SK-N-DZ (cell line): ENCODE results near the gene IQSEC3.
"Not testable (repeated sequence)": the region's sequence is repeated elsewhere in the genome, so short reads cannot be mapped to it uniquely, and the experiment has no call there.

Experiments
- DNase-seq: peaks from one replicate; pipeline ENCODE4 v3.0.0-alpha.2; 2015; ENCODE audit warnings: low spot score

Gene IQSEC3

DNA sequence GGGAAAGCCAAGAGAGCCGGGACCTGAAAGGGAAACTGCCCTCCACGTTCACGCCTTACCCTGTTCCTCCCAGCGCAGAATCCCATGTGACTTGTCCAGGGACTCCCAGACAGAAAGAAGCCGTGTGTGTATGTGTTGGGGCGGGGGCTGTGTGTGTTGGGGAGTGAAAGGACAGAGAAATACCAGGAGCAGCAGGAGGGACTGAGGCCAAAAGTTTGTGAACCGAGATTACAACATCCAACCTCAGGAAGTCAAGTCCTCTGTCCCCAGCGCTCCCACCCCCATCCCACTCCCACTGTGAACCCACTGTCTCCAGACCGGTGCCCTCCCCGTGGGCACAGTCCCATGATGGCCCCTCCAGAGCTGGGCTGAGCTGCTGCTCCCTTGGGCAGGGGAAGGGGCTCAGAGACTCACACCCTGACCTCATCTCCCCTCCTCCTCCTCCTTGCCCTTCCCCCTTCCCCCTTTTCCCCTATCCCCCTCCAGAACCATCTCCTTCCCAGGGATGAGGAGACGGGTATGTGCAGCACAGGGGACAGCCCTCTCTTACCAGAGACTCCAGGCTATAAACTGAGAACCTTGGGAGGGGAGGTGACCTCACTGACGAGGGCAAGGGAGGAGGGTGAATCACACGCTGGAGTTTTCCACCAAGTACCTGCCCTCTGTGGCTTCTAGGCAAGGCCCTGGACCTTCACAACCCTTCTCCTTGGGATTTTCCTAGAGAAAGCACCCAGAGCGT, 147.6 kb downstream of the IQSEC3 start, which contains the start of gene SLC6A12:
Gene SLC6A12, minus strand, starts transcription at position 155 of the 739 bp plus-strand sequence. CDS start 4,171 bp downstream, outside the sequence.
- DNase-seq, result no peak

DNA sequence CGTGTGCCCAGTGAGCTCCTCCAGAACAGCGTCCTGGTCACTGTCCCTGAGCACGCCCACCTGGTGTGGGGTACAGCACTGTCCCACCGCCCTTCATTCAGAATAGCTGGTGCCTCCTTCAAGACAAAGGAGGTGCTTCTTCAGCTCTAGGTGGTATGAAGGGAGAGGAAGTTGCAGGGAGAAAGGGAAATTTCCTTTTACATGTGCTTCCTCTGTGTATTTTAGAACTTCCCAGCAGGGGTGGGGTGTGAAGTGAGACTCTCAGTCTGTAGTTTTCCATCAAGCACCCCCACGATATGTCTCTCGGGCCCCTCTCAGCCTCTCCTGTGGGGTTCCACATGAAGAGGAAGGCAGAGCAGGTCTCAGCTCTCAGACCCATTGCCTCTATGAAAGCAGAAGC, 148.5 kb downstream of the IQSEC3 start:
- DNase-seq, result no peak

DNA sequence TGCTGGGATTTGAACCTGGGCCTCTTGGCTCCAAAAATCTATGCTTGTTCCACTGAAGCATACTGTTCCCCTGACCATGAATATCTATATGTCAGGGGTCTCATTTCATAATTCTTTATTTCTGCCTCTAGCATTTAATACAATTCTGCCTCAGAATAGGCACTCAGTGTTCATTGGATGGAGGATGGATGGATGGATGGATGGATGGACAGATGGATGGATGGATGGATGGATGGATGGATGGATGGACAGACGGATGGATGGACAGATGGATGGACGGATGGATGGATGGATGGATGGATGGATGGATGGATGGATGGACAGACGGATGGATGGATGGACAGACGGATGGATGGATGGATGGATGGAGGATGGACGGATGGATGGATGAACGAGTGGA, 150.5 kb downstream of the IQSEC3 start:
- DNase-seq, result not testable (repeated sequence)

DNA sequence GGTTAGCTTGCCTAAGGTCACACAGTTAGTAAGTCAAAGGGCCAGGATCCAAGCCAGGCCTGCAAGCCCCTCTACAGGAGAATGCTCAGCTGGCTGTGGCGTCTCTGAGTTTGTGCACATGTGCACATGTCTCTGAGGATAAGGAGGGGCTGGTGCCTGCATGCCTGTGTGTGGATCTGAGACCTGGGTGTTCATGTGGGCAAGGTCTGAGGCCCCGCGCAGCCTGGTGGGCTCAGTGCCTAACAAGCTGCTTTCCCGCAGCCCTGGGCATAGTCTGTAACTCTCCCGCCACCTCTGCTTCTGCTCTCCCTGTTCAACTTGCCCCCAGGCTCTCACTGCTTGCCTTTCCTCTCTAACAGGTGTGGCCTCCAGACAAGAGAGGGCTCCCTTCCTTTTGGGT, 151.7 kb downstream of the IQSEC3 start:
- no peak for DNase-seq

DNA sequence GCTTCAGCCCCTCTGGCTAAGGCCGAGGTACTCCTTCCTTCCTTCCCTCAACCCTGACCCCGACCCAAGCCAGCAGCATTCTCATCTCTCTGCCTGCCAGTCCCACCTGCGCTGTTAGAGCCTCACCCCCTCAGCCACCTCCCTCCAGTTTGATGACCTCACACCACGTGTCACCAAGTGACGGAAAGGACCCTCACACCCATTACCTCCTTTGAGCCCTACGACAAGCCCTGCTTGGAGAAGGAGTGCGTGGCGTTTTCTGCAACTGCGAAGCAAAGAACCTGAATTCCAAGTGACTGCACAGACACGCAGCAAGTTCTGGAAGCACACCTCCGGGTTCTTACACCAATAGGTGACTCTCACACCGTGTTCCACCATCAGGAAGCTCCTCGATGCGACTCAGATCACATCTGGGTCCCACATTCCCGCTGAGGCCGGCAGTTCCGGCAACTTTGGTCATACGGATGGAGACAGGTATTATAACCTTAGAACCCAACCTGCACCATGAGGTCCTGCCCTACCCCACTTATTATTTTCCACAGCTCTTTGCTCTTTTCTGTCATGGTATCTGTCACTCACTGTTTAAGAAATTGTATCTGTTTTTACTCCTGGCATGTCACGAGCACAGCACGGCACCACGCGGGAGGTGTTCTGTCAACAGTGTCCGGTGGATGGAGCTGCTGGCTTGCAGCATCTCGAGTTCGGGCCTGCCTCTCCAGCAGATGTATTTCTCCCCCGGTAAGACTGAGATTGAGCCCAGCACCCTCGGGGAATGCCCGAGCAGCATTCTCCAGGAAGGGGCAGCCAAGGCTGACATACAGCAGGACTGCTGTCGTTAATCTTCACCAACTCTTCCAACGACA, 152.4 kb downstream of the IQSEC3 start:
- DNase-seq, result no peak

DNA sequence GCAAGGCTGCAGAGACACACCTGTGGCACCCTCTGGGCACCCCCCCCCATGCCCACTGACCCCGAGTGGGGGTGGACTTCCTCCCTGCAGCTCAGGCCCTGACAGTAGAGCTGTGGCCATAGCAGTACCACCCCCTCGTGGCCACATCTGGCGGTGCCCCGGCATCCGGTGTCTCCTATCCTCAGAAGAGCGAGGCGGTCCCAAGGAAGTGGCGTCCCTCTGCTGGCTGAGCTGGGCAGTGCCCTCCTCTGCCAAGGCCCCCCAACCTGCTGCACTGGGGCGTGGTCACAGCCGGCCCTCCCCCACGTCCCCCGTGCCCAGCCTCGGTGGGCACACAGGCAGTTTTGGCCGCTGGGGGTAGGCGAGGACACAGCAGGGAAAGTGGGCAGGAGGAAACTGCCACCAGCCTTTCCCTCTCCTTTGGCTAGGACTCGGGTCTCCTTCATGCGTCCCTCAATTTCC, 153.4 kb downstream of the IQSEC3 start:
- DNase-seq, result peak; percentile 74

DNA sequence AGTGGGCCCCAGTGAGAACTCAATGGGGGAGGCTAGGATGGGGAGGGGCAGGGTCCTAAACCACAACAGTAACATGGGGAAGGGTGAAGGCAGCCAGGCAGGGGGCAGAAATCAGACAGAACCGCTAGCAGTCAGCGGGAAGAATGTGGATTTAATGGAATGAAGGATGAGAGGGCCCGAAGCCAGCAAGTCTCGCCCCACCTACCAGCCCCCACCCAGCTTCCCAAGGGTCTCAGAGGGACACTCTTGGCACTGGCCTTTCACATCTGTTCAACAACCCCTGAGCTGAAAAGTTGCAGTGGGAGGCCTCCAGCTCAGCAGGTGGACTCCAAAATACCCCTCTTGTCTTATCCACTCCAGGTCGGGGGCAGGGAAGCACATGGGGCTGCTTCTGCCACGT, 153.9 kb downstream of the IQSEC3 start:
- DNase-seq, result no peak

DNA sequence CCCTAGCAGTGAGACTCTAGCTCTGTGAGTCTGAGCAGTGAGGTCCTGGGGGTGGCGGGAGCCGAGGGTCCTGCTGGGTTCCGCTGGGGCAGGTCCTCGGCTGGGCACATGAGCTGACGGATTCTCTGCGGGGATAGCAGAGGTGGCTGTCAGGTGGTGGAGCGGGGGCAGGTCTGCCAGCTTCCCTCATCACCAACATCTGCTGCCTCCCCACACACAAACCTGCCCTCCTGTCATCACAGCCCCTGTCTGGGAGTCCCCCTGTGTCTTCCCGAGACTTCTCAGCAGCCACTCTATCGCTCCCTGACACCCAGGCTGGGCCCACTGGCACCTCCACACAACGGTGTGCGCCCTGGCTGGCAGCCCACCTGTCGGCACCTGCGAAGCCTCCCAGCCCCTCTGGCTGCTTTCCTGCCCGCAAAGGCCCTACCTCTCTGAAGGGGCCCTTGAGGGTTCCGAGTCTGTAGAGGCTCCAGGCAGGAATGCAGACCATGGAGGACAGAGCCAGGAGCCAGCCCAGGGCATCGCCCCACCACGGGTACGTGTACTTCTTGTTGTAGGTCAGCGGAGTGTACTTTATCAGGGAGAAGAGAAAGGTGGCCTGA, 154.5 kb downstream of the IQSEC3 start:
- no peak for DNase-seq

DNA sequence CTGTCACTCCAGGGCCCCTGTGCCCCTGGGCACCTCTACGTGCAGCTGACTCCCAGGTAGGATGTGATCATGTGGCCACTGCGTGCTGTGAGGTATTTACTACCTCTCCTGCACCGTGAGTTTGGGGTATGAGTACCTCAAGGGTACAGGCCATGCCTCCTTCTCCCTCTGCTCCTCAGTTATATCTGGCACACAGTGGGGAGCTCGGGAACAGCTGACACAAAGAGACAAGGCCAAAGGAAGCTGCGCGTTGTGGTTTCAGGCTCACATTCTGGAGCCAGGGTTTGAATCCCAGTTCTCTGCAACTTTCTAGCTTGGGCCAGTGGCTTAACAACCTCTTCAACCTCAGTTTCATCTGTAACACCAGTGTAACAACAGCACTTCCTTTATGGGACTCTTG, 155.2 kb downstream of the IQSEC3 start:
- DNase-seq, result no peak

DNA sequence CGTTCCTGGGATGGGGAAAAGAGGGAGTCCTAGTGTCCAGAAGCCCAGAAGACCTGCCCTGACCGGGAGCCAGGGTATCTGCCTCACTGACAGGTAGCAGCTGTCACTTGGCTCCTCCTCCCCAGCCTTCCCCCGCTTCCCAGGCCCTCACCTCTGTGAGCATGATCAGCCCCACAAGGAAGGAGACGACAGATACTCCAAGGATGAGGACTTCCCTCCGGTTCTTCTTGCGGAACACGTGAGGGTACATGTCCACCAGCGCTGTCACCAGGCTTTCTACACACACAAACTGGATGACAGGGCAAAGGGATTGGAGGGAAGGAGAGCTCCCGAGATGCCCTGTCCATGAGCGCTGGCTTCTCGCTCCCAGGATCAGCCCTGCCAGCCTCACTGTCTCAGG, 157.3 kb downstream of the IQSEC3 start:
- no peak for DNase-seq

DNA sequence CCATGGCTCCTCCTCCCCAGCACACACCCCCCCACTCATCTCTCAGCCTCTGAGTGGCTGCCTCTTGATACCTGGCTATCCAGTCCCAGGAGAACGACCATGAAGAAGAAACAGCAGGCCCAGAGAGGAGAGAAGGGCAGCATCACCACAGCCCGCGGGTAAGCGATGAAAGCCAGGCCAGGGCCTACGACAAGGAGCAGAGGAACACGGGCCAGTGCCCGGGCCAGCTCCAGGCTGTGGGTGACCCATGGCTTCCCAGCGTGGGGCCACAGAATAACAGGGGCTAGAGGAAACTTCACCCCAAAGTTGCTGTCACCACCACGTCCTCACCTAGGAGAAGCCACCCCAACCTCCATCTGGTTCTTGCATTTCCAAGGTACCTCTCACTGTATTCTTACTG, 157.8 kb downstream of the IQSEC3 start:
- no peak for DNase-seq

DNA sequence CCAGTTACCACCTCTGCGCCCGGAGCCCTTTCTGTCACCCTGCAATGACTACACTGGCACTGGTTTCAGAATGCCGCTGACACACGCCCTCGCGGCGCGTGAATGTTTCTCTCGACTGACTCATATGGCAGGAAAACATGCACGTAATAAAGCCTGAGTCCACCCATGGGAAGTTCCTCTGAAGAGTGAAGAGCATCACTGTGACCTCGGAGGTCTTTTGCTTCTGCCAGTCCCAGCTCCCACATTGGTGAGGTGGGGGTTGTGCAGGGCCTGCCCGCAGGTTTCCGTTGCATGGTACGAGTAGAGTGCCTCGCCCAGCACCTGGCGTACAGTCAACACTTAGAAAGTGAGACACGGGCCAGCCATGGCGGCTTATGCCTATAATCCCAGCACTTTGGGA, 158.4 kb downstream of the IQSEC3 start:
- DNase-seq, result no peak

DNA sequence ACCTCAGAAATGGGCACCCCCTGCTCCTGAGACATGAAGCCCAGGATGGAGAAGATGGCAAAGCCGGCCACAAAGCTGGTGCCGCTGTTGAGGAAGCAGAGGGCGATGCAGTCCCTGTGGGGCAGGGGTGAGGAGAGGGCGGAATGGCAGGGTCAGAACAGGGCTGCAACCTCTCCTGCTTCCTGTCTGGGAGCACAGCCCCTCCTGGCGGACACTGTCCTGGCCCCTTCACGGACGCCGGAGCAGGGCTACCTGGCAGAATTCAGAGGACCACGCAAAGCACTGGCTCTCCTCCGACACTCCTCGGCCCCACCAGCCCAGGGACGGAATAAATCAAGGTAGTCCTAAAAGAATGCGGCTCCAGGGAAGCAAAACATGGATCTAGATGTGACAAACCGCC, 159.8 kb downstream of the IQSEC3 start:
- no peak for DNase-seq

DNA sequence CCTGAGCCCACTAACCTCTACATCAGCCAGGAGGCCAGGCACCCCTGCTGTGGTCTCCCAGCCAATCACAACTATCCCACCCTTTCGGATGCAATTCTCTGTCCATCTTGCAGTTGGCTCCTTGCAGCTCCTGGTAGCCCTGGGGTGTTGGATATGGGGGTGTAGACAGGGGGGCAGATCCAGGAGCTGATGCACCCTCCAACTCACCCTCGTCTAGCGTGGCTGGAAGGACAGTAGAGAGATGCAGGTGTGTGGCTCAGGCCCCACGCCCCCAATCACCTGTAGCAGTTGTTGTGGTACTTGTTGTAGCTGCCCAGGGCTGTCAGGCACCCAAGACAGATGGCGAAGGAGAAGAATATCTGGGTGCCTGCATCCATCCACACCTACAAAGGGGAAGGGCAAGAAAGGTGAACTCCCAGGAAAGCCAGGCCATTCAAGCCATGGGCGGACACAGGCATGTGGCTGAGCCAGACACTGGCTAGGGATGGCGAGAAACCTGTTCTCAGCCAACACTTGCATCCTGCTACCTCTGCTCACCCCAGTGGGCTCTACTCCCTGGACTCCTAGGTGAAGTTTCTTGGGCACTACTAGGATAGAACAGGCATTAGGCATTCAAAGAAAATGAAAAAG, 160.8 kb downstream of the IQSEC3 start:
- no peak for DNase-seq
